T-helper 1 cell (primary cell): ENCODE results near the gene POMGNT2.

ENCODE experiments used
- DNase-seq, 5 donors: peaks; one replicate each; pipeline ENCODE4 v3.0.0-alpha.2; 2012 to 2020

Gene POMGNT2

GRCh38 chr3:43043071-43043766 lies 62.7 kb downstream of the POMGNT2 start:
- DNase-seq: no peak

DNA sequence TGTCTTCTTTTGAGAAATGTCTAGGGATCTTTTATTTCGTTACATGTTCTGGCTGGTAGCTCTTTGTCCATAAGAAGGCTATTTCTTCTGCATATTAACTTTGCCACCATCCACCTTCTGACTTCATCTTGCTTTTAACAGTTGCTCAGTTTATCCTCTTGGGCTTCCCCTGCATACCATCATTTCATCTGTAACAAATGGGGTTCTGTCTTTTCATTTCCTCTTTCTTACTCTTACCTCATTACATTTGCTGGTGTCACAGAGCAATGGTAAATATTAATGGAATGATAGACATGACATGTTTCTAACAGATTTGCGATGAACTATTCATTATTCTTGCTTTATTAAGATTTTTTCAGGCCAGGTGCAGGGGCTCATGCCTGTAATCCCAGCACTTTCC lies 64.4 kb downstream of the POMGNT2 start:
- DNase-seq: no peak

- peak in 1 of 5 donors; percentile 44 for DNase-seq
Measured at GRCh38 chr3:43038010-43038409, 67.9 kb downstream of the POMGNT2 start.

DNA sequence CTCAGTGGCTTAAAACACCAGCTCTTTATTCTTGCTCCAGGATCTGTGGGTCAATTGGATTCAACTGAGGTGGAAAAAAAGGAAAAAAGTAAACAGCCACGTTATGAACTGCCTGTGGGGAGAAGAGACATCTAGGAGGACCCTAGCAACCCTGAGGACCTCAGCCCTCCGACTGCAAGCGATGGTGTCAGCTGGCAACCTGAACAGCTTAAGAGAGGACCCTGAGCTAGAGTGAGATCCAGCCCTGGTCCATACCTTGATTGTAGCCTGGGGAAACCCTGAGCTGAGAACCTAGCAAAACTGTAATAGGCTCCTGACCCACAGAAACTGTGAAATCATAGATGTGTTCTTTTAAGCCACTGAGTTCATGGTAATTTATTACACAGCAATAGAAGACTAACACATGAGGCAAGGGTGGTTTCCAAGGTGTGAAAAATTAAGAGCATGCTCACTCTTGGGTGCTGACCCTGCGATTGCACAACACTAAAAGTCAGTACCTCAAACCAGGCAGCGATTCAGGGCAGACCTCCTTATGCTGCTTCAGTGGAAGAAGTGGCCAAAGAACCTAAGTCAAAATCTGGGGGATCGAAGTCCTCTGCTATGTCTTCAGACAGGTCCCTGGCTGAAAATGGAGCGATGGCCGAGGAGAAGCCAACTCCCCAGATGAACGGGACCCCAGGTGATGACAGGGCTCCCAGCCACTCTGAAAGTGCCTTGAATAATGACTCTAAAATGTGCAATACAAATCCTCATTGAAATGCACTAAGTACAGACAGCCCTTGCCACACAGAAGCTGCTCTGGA lies 69.1 kb downstream of the POMGNT2 start:
- DNase-seq: no peak

- DNase-seq: no peak
Measured at GRCh38 chr3:43035801-43036365, 70.0 kb downstream of the POMGNT2 start.

- no peak for DNase-seq
Measured at GRCh38 chr3:43034911-43035310, 71.0 kb downstream of the POMGNT2 start.

- no peak for DNase-seq
Measured at GRCh38 chr3:43034200-43034599, 71.7 kb downstream of the POMGNT2 start.

DNA sequence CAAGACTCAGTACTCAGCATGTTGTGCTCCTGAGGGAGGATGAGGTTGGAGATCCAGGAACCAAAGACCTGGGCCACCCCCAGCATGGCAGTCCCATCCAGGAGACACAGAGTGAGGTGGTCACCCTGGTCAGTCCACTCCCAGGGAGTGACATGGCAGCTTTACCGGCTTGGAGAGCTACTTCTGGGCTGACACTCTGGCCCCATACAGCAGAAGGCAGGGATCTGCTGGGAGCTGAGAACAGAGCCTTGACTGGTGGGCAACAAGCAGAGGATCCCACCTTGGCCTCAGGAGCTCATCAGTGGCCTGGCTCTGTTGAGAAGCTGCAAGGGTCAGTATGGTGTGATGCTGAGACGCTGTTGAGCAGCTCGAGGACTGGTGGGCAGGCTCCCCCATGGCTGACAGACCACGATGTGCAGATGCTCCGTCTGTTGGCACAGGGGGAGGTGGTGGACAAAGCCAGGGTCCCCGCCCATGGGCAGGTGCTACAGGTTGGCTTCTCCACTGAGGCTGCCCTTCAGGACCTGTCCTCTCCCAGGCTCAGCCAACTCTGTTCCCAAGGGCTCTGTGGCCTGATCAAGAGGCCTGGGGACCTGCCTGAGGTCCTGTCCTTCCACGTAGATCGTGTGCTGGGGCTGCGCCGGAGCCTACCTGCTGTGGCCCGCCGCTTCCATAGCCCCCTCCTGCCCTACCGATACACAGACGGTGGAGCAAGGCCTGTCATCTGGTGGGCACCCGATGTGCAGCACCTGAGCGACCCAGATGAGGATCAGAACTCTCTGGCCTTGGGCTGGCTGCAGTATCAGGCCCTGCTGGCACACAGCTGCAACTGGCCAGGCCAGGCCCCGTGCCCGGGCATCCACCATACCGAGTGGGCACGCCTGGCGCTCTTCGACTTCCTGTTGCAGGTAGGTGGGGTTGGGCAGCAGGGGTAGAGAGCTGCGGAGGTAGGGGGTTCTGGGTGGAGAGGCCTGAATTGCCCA lies 72.9 kb downstream of the POMGNT2 start:
- no peak for DNase-seq

- no peak for DNase-seq
Measured at GRCh38 chr3:43031889-43032545, 73.9 kb downstream of the POMGNT2 start.

GRCh38 chr3:43031485-43031884 lies 74.4 kb downstream of the POMGNT2 start:
- DNase-seq: no peak

DNA sequence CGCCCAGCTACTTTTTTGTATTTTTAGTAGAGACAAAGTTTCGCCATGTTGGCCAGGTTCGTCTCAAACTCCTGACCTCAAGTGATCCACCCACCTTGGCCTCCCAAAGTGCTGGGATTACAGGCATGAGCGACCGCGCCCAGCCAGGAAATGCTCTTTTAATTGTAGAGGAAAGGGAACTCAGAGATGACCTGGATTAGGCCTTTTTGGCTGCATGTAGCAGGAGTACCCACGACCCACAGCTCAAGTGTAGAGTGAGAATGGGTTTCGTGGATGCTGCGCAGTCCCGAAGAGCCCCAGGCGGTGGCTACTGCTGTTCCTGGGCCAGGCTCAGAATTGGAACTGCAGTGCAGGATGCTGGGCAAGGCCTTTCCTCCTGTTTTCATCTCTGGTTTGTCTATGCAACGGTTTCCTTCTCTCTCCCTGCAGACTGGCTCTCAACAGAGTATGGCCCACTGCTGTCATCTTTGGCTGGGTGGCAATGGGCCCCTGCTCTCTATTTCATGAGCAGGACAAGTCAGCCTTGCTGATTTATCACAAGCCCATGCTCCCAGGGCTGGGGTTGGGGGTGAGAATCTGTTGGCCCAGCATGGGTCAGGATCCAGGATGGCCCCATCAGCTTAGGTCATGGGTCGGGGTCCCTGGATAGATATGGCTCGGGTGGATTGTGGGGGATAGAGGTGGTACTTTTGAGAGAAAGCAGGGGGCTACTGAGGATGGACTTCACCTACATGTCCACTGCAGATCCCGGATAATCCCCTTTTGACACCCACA lies 75.5 kb downstream of the POMGNT2 start:
- no peak for DNase-seq
